Neural crest cell (in vitro differentiated cells): ENCODE results near the gene SHANK1. TPM values are rescaled to one million over a fixed set of nuclear protein-coding genes. Genes with fewer than 3 reads are reported as not detected.
A peak's percentile ranks its signal among the peaks of the same experiment; 100 is the strongest.

Source experiments
- DNase-seq: peaks from one replicate; pipeline ENCODE4 v3.0.0; 2021; ENCODE audit warnings: low read depth, mixed read lengths, low spot score
- H3K27ac Mint-ChIP-seq: one replicate; pipeline ENCODE4 v1.8.0; 2021; ENCODE audit warnings: mild to moderate bottlenecking, mixed read lengths; ENCODE audit not compliant: unreplicated experiment
- H3K27me3 Mint-ChIP-seq: 2 replicates; pipeline ENCODE4 v1.8.0; 2021; ENCODE audit warnings: low read depth, mild to moderate bottlenecking, mixed read lengths
- H3K36me3 Mint-ChIP-seq: 2 replicates; pipeline ENCODE4 v1.8.0; 2021; ENCODE audit warnings: low read depth, mild to moderate bottlenecking, mixed read lengths
- H3K4me1 Mint-ChIP-seq: 2 replicates; pipeline ENCODE4 v1.8.0; 2021; ENCODE audit warnings: mixed read lengths
- H3K4me3 Mint-ChIP-seq: one replicate; pipeline ENCODE4 v1.8.0; 2021; ENCODE audit warnings: mild to moderate bottlenecking, mixed read lengths
- H3K9me3 Mint-ChIP-seq: 2 replicates; pipeline ENCODE4 v1.8.0; 2021; ENCODE audit warnings: mixed read lengths
- CTCF ChIP-seq: fragments of 200-600 bp; sonication (generic); conservative IDR thresholded peaks from 2 replicates; pipeline ENCODE4 v1.5.0; 2021; ENCODE audit warnings: antibody characterized with exemption, mild to moderate bottlenecking
- total RNA-seq: library from RNA; stranded (reverse); gene quantifications from 2 replicates; pipeline ENCODE4 v1.2.1, GENCODE V29; 2021

SHANK1 gene
- total RNA-seq, 1 donor from 2014 or later, result 6.8 TPM

- TF ChIP-seq CTCF, result no peak
- peaks cover 44% of the 10 kb centered on the region for H3K4me1 Mint-ChIP-seq
- no peak overlapping the region for H3K27ac Mint-ChIP-seq
- H3K36me3 Mint-ChIP-seq, result no peaks in the 10 kb centered on the region
- H3K27me3 Mint-ChIP-seq, result peaks cover 34% of the 10 kb centered on the region
- H3K4me3 Mint-ChIP-seq, result peak overlapping the region; percentile 91
- peaks cover 2% of the 10 kb centered on the region for H3K9me3 Mint-ChIP-seq
- DNase-seq, result no peak
These were observed 4.3 kb upstream of the SHANK1 start for GRCh38 chr19:50723735-50724521.

- H3K27ac Mint-ChIP-seq, result no peak within 1 kb of the TSS
- no peaks in the 10 kb centered on the region for H3K9me3 Mint-ChIP-seq
- H3K4me1 Mint-ChIP-seq, result peaks cover 38% of the 10 kb centered on the region
- no peak for DNase-seq
- H3K36me3 Mint-ChIP-seq, result no peaks in the 10 kb centered on the region
- peak within 1 kb of the TSS; percentile 91 for H3K4me3 Mint-ChIP-seq
- TF ChIP-seq CTCF, result no peak
- H3K27me3 Mint-ChIP-seq, result peaks cover 32% of the 10 kb centered on the region
These were observed 3.5 kb upstream of the SHANK1 start, which contains the start of gene CLEC11A for GRCh38 chr19:50723069-50723468. Gene CLEC11A (plus strand): TSS chr19:50723364. CDS start chr19:50723526, 162 bp downstream.

- Mint-ChIP-seq H3K9me3 (no peaks in the 10 kb centered on the region), H3K4me3 (peak overlapping the region; percentile 85), H3K4me1 (peaks cover 31% of the 10 kb centered on the region), H3K27me3 (peaks cover 36% of the 10 kb centered on the region), H3K27ac (no peak overlapping the region), H3K36me3 (no peaks in the 10 kb centered on the region)
- DNase-seq, result no peak
- no peak for TF ChIP-seq CTCF
These were observed 2.8 kb upstream of the SHANK1 start for GRCh38 chr19:50722201-50723013.

GRCh38 chr19:50721441-50722137 lies 2.0 kb upstream of the SHANK1 start:
- Mint-ChIP-seq H3K4me1 (peaks cover 28% of the 10 kb centered on the region), H3K36me3 (no peaks in the 10 kb centered on the region), H3K27me3 (peaks cover 41% of the 10 kb centered on the region), H3K4me3 (peak overlapping the region; percentile 85), H3K9me3 (no peaks in the 10 kb centered on the region), H3K27ac (no peak overlapping the region)
- no peak for DNase-seq
- TF ChIP-seq CTCF, result no peak

- H3K4me1 Mint-ChIP-seq, result peaks cover 25% of the 10 kb centered on the region
- peaks cover 42% of the 10 kb centered on the region for H3K27me3 Mint-ChIP-seq
- no peak for TF ChIP-seq CTCF
- H3K9me3 Mint-ChIP-seq, result no peaks in the 10 kb centered on the region
- H3K36me3 Mint-ChIP-seq, result no peaks in the 10 kb centered on the region
- H3K27ac Mint-ChIP-seq, result no peak overlapping the region
- no peak for DNase-seq
- H3K4me3 Mint-ChIP-seq, result peak overlapping the region; percentile 85
These were observed 1.3 kb upstream of the SHANK1 start for GRCh38 chr19:50720921-50721381.
